Tibial nerve (tissue), 4 donors: ENCODE data around the gene VWA2. TPM values are rescaled to one million over a fixed set of nuclear protein-coding genes. Genes with fewer than 3 reads are reported as not detected.

Experiments used
- DNase-seq, 2 donors: peaks; one replicate each; pipeline ENCODE4 v3.0.0-alpha.2; 2019; ENCODE audit warnings: low spot score in 2 of 2
- H3K27ac ChIP-seq, 4 donors: fragments of 200-600 bp; sonication (generic) in 3 of 4; one replicate each; pipeline ENCODE4 v1.5.1; 2017 to 2019; ENCODE audit warnings: mild to moderate bottlenecking in 1 of 4
- H3K27me3 ChIP-seq, 2 donors: fragments of 200-600 bp; sonication (generic) in 1 of 2; one replicate each; pipeline versions ENCODE4 v1.5.1 to v1.6.0; 2017 to 2019
- H3K36me3 ChIP-seq, 3 donors: fragments of 200-600 bp; sonication (generic); one replicate each; pipeline ENCODE4 v1.5.1; 2018 to 2019
- H3K4me1 ChIP-seq, 4 donors: fragments of 200-600 bp; sonication (generic) in 3 of 4; one replicate each; pipeline ENCODE4 v1.5.1; 2017 to 2019
- H3K4me3 ChIP-seq, 4 donors: fragments of 200-600 bp; sonication (generic) in 3 of 4; one replicate each; pipeline ENCODE4 v1.5.1; 2017 to 2019; ENCODE audit warnings: mild to moderate bottlenecking in 1 of 4, moderate library complexity in 1 of 4
- H3K9me3 ChIP-seq, 4 donors: fragments of 200-600 bp; sonication (generic) in 3 of 4; one replicate each; pipeline ENCODE4 v1.5.1; 2017 to 2019
- EP300 ChIP-seq, 2 donors: sonication (generic); formaldehyde crosslinking; IDR thresholded peaks; one replicate each; pipeline ENCODE4 v1.6.1; 2017; ENCODE audit warnings: antibody characterized with exemption in 2 of 2, mild to moderate bottlenecking in 1 of 2
- POLR2A ChIP-seq, 2 donors: fragments of 450-650 bp; IDR thresholded peaks; one replicate each; pipeline ENCODE4 v1.6.1; 2017; ENCODE audit warnings: antibody characterized with exemption in 2 of 2, mild to moderate bottlenecking in 2 of 2, moderate library complexity in 2 of 2
- WGBS, 2 donors: methylation state at CpG; one replicate each; pipeline ENCODE4 v1.1.5; 2018; 5-methylcytosine and 5-hydroxymethylcytosine counted together
- total RNA-seq, 4 donors: library from RNA; depleted of rRNA; stranded (reverse); fragments of >200 nt; gene quantifications; one replicate each; pipeline ENCODE4 v1.1.0, GENCODE V29; 2016
- TF ChIP-seq, protein P1 (sequence below), 5 experiments: fragments of 200-600 bp in 3 of 5; fragments of 450-650 bp in 2 of 5; sonication (generic) in 3 of 5; IDR thresholded peaks; one replicate each; pipeline ENCODE4 v1.5.1; 2016 to 2019; ENCODE audit warnings: antibody characterized with exemption in 5 of 5, mild to moderate bottlenecking in 3 of 5, moderate library complexity in 2 of 5

The VWA2 gene
- total RNA-seq, 4 donors from 2014 or later, result 0.22 to 1.6 (median 1.0) TPM

- no peak overlapping the region for H3K4me3 ChIP-seq
- H3K27ac ChIP-seq, result no peak overlapping the region
- H3K4me1 ChIP-seq, result peaks cover 0 to 24% (median 0%) of the 10 kb centered on the region in 4 donors
- peaks cover 0 to 61% (median 13%) of the 10 kb centered on the region in 3 donors for H3K36me3 ChIP-seq
- no peak for DNase-seq
- H3K27me3 ChIP-seq, result no peaks in the 10 kb centered on the region
- TF ChIP-seq POLR2A (IDR thresholded peaks at IDR 0.05) (no peak), EP300 (IDR thresholded peaks at IDR 0.05) (no peak)
- TF ChIP-seq, protein P1, sequence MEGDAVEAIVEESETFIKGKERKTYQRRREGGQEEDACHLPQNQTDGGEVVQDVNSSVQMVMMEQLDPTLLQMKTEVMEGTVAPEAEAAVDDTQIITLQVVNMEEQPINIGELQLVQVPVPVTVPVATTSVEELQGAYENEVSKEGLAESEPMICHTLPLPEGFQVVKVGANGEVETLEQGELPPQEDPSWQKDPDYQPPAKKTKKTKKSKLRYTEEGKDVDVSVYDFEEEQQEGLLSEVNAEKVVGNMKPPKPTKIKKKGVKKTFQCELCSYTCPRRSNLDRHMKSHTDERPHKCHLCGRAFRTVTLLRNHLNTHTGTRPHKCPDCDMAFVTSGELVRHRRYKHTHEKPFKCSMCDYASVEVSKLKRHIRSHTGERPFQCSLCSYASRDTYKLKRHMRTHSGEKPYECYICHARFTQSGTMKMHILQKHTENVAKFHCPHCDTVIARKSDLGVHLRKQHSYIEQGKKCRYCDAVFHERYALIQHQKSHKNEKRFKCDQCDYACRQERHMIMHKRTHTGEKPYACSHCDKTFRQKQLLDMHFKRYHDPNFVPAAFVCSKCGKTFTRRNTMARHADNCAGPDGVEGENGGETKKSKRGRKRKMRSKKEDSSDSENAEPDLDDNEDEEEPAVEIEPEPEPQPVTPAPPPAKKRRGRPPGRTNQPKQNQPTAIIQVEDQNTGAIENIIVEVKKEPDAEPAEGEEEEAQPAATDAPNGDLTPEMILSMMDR (IDR thresholded peaks at IDR 0.05), result no peak
- H3K9me3 ChIP-seq, result peaks cover 0 to 17% (median 8%) of the 10 kb centered on the region in 4 donors
- 73 to 79% methylated on average over 8 of the region's 8 CpGs for WGBS, 2 donors
Measured at GRCh38 chr10:114291516-114291915, 52.5 kb downstream of the VWA2 start.

- Histone ChIP-seq H3K27me3 (no peaks in the 10 kb centered on the region), H3K9me3 (peaks cover 0 to 26% (median 8%) of the 10 kb centered on the region in 4 donors), H3K4me1 (peaks cover 0 to 15% (median 0%) of the 10 kb centered on the region in 4 donors), H3K36me3 (peaks cover 5 to 77% (median 19%) of the 10 kb centered on the region in 3 donors), H3K27ac (peak overlapping the region in 1 of 4 donors; percentile 11), H3K4me3 (no peak overlapping the region)
- 62 to 66% methylated on average over 5 of the region's 5 CpGs for WGBS, 2 donors
- TF ChIP-seq POLR2A (IDR thresholded peaks at IDR 0.05), result no peak
- TF ChIP-seq EP300 (IDR thresholded peaks at IDR 0.05), result no peak
- TF ChIP-seq, protein P1 (IDR thresholded peaks at IDR 0.05), result no peak
- DNase-seq, result no peak
Measured at GRCh38 chr10:114293075-114293474, 54.0 kb downstream of the VWA2 start.

GRCh38 chr10:114294549-114294948, 55.5 kb downstream of the VWA2 start:
- peaks cover 0 to 26% (median 8%) of the 10 kb centered on the region in 4 donors for H3K9me3 ChIP-seq
- no peak overlapping the region for H3K27ac ChIP-seq
- TF ChIP-seq EP300 (IDR thresholded peaks at IDR 0.05) (no peak), POLR2A (IDR thresholded peaks at IDR 0.05) (no peak)
- TF ChIP-seq, protein P1 (IDR thresholded peaks at IDR 0.05), result no peak
- H3K36me3 ChIP-seq, result peaks cover 5 to 91% (median 19%) of the 10 kb centered on the region in 3 donors
- H3K4me1 ChIP-seq, result peaks cover 0 to under 1% (median 0%) of the 10 kb centered on the region in 4 donors
- H3K27me3 ChIP-seq, result no peaks in the 10 kb centered on the region
- no peak for DNase-seq
- H3K4me3 ChIP-seq, result no peak overlapping the region

DNA sequence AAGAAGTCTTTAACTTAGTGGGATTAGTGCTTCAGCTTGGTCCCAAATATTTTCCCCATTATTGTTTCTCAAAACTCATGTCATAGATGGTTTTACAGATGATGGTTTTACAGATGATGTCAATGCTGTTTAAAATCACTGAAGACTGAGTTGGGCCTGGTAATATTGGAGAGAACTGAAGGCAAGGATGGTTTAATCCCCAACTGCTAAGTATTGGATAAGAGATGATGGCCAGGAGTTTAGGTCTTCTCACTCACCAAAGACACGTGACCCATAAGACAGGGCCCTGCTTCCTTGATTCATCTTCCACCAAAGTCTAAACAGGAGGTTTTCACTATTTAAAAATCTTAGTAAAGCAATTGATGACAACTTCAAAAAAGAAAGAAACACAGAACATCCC, 56.3 kb downstream of the VWA2 start:
- 0% methylated on average over 1 of the region's 1 CpG for WGBS, 2 donors
- DNase-seq, result no peak
- no peak overlapping the region for H3K27ac ChIP-seq
- H3K9me3 ChIP-seq, result peaks cover 0 to 26% (median 8%) of the 10 kb centered on the region in 4 donors
- H3K4me1 ChIP-seq, result no peaks in the 10 kb centered on the region
- no peak overlapping the region for H3K4me3 ChIP-seq
- no peaks in the 10 kb centered on the region for H3K27me3 ChIP-seq
- H3K36me3 ChIP-seq, result peaks cover 6 to 96% (median 19%) of the 10 kb centered on the region in 3 donors
- TF ChIP-seq, protein P1 (IDR thresholded peaks at IDR 0.05), result no peak
- TF ChIP-seq EP300 (IDR thresholded peaks at IDR 0.05) (no peak), POLR2A (IDR thresholded peaks at IDR 0.05) (no peak)

GRCh38 chr10:114297136-114297705, 58.2 kb downstream of the VWA2 start:
- Histone ChIP-seq H3K4me3 (no peak overlapping the region), H3K36me3 (peaks cover 11 to 96% (median 19%) of the 10 kb centered on the region in 3 donors), H3K27ac (peak overlapping the region in 1 of 4 donors; percentile 3), H3K9me3 (peaks cover 0 to 26% (median 8%) of the 10 kb centered on the region in 4 donors), H3K27me3 (no peaks in the 10 kb centered on the region), H3K4me1 (peaks cover 0 to 12% (median 4%) of the 10 kb centered on the region in 4 donors)
- TF ChIP-seq POLR2A (IDR thresholded peaks at IDR 0.05) (no peak), EP300 (IDR thresholded peaks at IDR 0.05) (no peak)
- TF ChIP-seq, protein P1 (IDR thresholded peaks at IDR 0.05), result no peak
- 98% methylated on average over 9 to 14 of the region's 14 CpGs for WGBS, 2 donors
- DNase-seq, result no peak
